H1 (cell line): Measurements from ENCODE around the gene WDR38. TPM values are rescaled to one million over a fixed set of nuclear protein-coding genes. Genes with fewer than 3 reads are reported as not detected.

Experiments
- CTCF ChIA-PET: fragments of 300-600 bp; sonication (Branson Sonifier 250); formaldehyde crosslinking; loops from one replicate; lab custom pipeline; 2021; ENCODE audit not compliant: partially characterized antibody; lab: Charles Lee
- POLR2A ChIA-PET: fragments of 300-600 bp; sonication (Branson Sonifier 250); formaldehyde crosslinking; loops from one replicate; lab custom pipeline; 2021; ENCODE audit warnings: inconsistent platforms; ENCODE audit not compliant: partially characterized antibody; lab: Charles Lee
- DNase-seq, 2 experiments: peaks; one replicate each; pipeline versions ENCODE4 v3.0.0 to v3.0.0-alpha.2; 2010 to 2022; ENCODE audit warnings: low spot score in 2 of 2, low read depth in 1 of 2, mixed read lengths in 1 of 2
- FAIRE-seq: peaks from 2 replicates; lab custom pipeline; 2011; peaks lifted over from hg19 to GRCh38; lab: Jason Lieb, UNC
- H2AFZ ChIP-seq: 2 replicates; pipeline ENCODE4 v1.8.1; 2012; ENCODE audit warnings: low read length, inconsistent platforms
- H2AK5ac ChIP-seq: 2 replicates; pipeline ENCODE4 v1.6.1; 2013; ENCODE audit warnings: low read depth, low read length
- H2BK120ac ChIP-seq: replicated peaks from 2 replicates; pipeline ENCODE3; 2013; ENCODE audit warnings: low read depth, low read length, inconsistent platforms
- H2BK12ac ChIP-seq: 2 replicates; pipeline ENCODE4 v1.6.1; 2013; ENCODE audit warnings: low read depth, low read length
- H2BK15ac ChIP-seq: 2 replicates; pipeline ENCODE4 v1.6.1; 2013; ENCODE audit warnings: low read length
- H2BK20ac ChIP-seq: 2 replicates; pipeline ENCODE4 v1.6.1; 2013; ENCODE audit warnings: low read length
- H2BK5ac ChIP-seq: 2 replicates; pipeline ENCODE4 v1.6.1; 2013; ENCODE audit warnings: low read depth, low read length
- H3K14ac ChIP-seq: 2 replicates; pipeline ENCODE4 v1.6.1; 2013; ENCODE audit warnings: inconsistent platforms; ENCODE audit not compliant: insufficient read length
- H3K18ac ChIP-seq: 2 replicates; pipeline ENCODE4 v1.6.1; 2013; ENCODE audit warnings: low read length; ENCODE audit errors: extremely low read depth
- H3K23ac ChIP-seq: 2 replicates; pipeline ENCODE4 v1.6.1; 2013; ENCODE audit warnings: inconsistent platforms; ENCODE audit not compliant: insufficient read length
- H3K23me2 ChIP-seq: 2 replicates; pipeline ENCODE4 v1.6.1; 2013; ENCODE audit warnings: low read depth, low read length
- H3K27ac ChIP-seq: 2 replicates; pipeline ENCODE4 v1.6.1; 2011; ENCODE audit warnings: low read depth, low read length, inconsistent platforms
- H3K27me3 ChIP-seq, 4 experiments: replicated peaks in 1 of 4; 1 replicate in 1 of 4; 2 replicates in 3 of 4; pipeline versions ENCODE4 v1.6.1 to v1.8.1; 2011 to 2013; ENCODE audit warnings: low read length in 3 of 4, mild to moderate bottlenecking in 3 of 4, inconsistent platforms in 2 of 4, mixed read lengths in 2 of 4, moderate library complexity in 1 of 4; ENCODE audit not compliant: control insufficient read depth in 3 of 4, insufficient read depth in 3 of 4; ENCODE audit errors: extremely low read depth in 1 of 4
- H3K36me3 ChIP-seq, 4 experiments: 2 replicates each; pipeline versions ENCODE4 v1.6.1 to v1.8.1; 2011 to 2013; ENCODE audit warnings: mild to moderate bottlenecking in 4 of 4, low read length in 3 of 4, moderate library complexity in 2 of 4, control low read depth in 1 of 4, inconsistent platforms in 1 of 4; ENCODE audit not compliant: insufficient read depth in 4 of 4, control insufficient read depth in 2 of 4
- H3K4ac ChIP-seq: replicated peaks from 2 replicates; pipeline ENCODE3; 2013; ENCODE audit warnings: low read length, low read depth, mixed read lengths, inconsistent platforms; ENCODE audit not compliant: insufficient read length
- H3K4me1 ChIP-seq, 4 experiments: replicated peaks in 1 of 4; 1 replicate in 1 of 4; 2 replicates in 3 of 4; pipeline versions ENCODE4 v1.6.1 to v1.8.1; 2011 to 2013; ENCODE audit warnings: low read length in 3 of 4, inconsistent platforms in 2 of 4, mixed read lengths in 1 of 4; ENCODE audit not compliant: insufficient read depth in 4 of 4, control insufficient read depth in 3 of 4
- H3K4me2 ChIP-seq, 2 experiments: 2 replicates each; pipeline versions ENCODE4 v1.6.1 to v1.8.1; 2011 to 2013; ENCODE audit warnings: low read depth in 2 of 2, low read length in 2 of 2, control low read depth in 1 of 2, inconsistent platforms in 1 of 2, mild to moderate bottlenecking in 1 of 2; ENCODE audit not compliant: insufficient read depth in 1 of 2
- H3K4me3 ChIP-seq, 4 experiments: fragments of 200-600, 300-600 bp in 1 of 4; sonication (generic), shearing (Covaris generic), sonication (Bioruptor Twin) in 1 of 4; 2 replicates each; pipeline versions ENCODE4 v1.5.1 to v1.8.1; 2011 to 2016; ENCODE audit warnings: low read length in 4 of 4, low read depth in 3 of 4, control low read depth in 2 of 4, inconsistent platforms in 2 of 4, mild to moderate bottlenecking in 2 of 4, mixed read lengths in 1 of 4, moderate library complexity in 1 of 4; ENCODE audit not compliant: insufficient read depth in 2 of 4; ENCODE audit errors: extremely low read depth in 1 of 4
- H3K56ac ChIP-seq: replicated peaks from 2 replicates; pipeline ENCODE3; 2013; ENCODE audit warnings: low read depth, mild to moderate bottlenecking, mixed read lengths, low read length, inconsistent platforms; ENCODE audit not compliant: insufficient read length
- H3K79me1 ChIP-seq: 2 replicates; pipeline ENCODE4 v1.6.1; 2013; ENCODE audit warnings: low read depth, low read length, control low read depth
- H3K79me2 ChIP-seq, 2 experiments: 2 replicates each; pipeline versions ENCODE4 v1.6.1 to v1.8.1; 2012 to 2013; ENCODE audit warnings: low read length in 2 of 2, mild to moderate bottlenecking in 2 of 2, inconsistent platforms in 1 of 2; ENCODE audit not compliant: insufficient read depth in 2 of 2, control insufficient read depth in 1 of 2
- H3K9ac ChIP-seq, 4 experiments: replicated peaks in 1 of 4; 1 replicate in 1 of 4; 2 replicates in 3 of 4; pipeline versions ENCODE4 v1.6.1 to v1.8.1; 2011 to 2013; ENCODE audit warnings: low read depth in 3 of 4, low read length in 3 of 4, control low read depth in 2 of 4, mild to moderate bottlenecking in 2 of 4, moderate library complexity in 2 of 4, inconsistent platforms in 1 of 4; ENCODE audit errors: extremely low read depth in 1 of 4
- H3K9me3 ChIP-seq, 2 experiments: 2 replicates each; pipeline versions ENCODE4 v1.6.1 to v1.8.1; 2012 to 2013; ENCODE audit warnings: mild to moderate bottlenecking in 2 of 2, moderate library complexity in 2 of 2, control low read depth in 1 of 2, inconsistent platforms in 1 of 2, low read depth in 1 of 2, low read length in 1 of 2, mixed read lengths in 1 of 2; ENCODE audit not compliant: insufficient read depth in 2 of 2
- H4K20me1 ChIP-seq, 2 experiments: replicated peaks in 1 of 2; 2 replicates each; pipeline versions ENCODE3 to v1.8.1; 2011 to 2013; ENCODE audit warnings: inconsistent platforms in 2 of 2, low read length in 2 of 2, mild to moderate bottlenecking in 1 of 2; ENCODE audit not compliant: insufficient read depth in 2 of 2, control insufficient read depth in 1 of 2
- H4K5ac ChIP-seq: 2 replicates; pipeline ENCODE4 v1.6.1; 2013; ENCODE audit warnings: low read length, low read depth, mixed read lengths, inconsistent platforms; ENCODE audit not compliant: insufficient read length
- H4K8ac ChIP-seq: 2 replicates; pipeline ENCODE4 v1.8.0; 2013; ENCODE audit warnings: mild to moderate bottlenecking, moderate library complexity, low read length, inconsistent platforms; ENCODE audit not compliant: insufficient read depth; ENCODE audit errors: extremely low read depth
- H4K91ac ChIP-seq: replicated peaks from 2 replicates; pipeline ENCODE3; 2013; ENCODE audit warnings: low read length, mixed read lengths, inconsistent platforms; ENCODE audit not compliant: insufficient read length
- ATF3 ChIP-seq: IDR thresholded peaks from 2 replicates; pipeline ENCODE4 v1.6.1; 2011; ENCODE audit warnings: low read depth, mild to moderate bottlenecking, low read length; ENCODE audit not compliant: insufficient read depth
- CBX5 ChIP-seq: fragments of 300-800, 300-1000 bp; sonication (generic); IDR thresholded peaks from 2 replicates; pipeline ENCODE4 v1.7.1; 2016; ENCODE audit warnings: antibody characterized with exemption, low read length, low read depth
- E2F6 ChIP-seq: IDR thresholded peaks from 2 replicates; pipeline ENCODE4 v1.6.1; 2012; ENCODE audit warnings: inconsistent platforms
- EP300 ChIP-seq, 2 experiments: IDR thresholded peaks; 1 replicate in 1 of 2; 2 replicates in 1 of 2; pipeline ENCODE4 v1.6.1; 2011 to 2012; ENCODE audit warnings: low read depth in 2 of 2, low read length in 2 of 2, mild to moderate bottlenecking in 2 of 2, borderline replicate concordance in 1 of 2, inconsistent platforms in 1 of 2, moderate library complexity in 1 of 2
- EZH2 ChIP-seq: fragments of 200-600 bp; sonication (generic); IDR thresholded peaks from 2 replicates; pipeline ENCODE4 v1.7.1; 2012; ENCODE audit warnings: low read depth, mild to moderate bottlenecking, moderate library complexity, low read length, inconsistent platforms; ENCODE audit not compliant: severe bottlenecking
- GABPA ChIP-seq: IDR thresholded peaks from 2 replicates; pipeline ENCODE4 v1.6.1; 2011; ENCODE audit warnings: mild to moderate bottlenecking, low read length, moderate library complexity, borderline replicate concordance; ENCODE audit not compliant: insufficient read depth
- GTF2F1 ChIP-seq: IDR thresholded peaks from 2 replicates; pipeline ENCODE4 v1.6.1; 2012; ENCODE audit warnings: low read depth, low read length, improper control_type of control experiment, borderline replicate concordance
- KDM5A ChIP-seq: fragments of 200-600 bp; IDR thresholded peaks from 2 replicates; pipeline ENCODE4 v1.7.1; 2012; ENCODE audit warnings: mild to moderate bottlenecking, low read length, inconsistent platforms, mixed read lengths
- MAFK ChIP-seq: IDR thresholded peaks from 2 replicates; pipeline ENCODE4 v1.6.1; 2012; ENCODE audit warnings: low read depth, mild to moderate bottlenecking, improper control_type of control experiment, low read length
- PHF8 ChIP-seq: fragments of 200-600 bp; sonication (generic); conservative IDR thresholded peaks from 2 replicates; pipeline ENCODE4 v1.7.1; 2012; ENCODE audit warnings: low read depth, mild to moderate bottlenecking, inconsistent platforms, low read length, moderate library complexity
- RFX5 ChIP-seq: IDR thresholded peaks from 2 replicates; pipeline ENCODE4 v1.6.1; 2011; ENCODE audit warnings: low read depth, low read length, improper control_type of control experiment, borderline replicate concordance
- TAF1 ChIP-seq: IDR thresholded peaks from 2 replicates; pipeline ENCODE4 v1.6.1; 2011; ENCODE audit warnings: mild to moderate bottlenecking, low read depth, low read length
- WGBS, 2 experiments: shearing (Covaris generic) in 1 of 2; methylation state at CpG; one replicate each; pipeline versions ENCODE4 v1.1.6 to v1.1.7; 2013 to 2015; ENCODE audit warnings: low lambda C conversion rate in 2 of 2, mixed read lengths in 2 of 2, inconsistent platforms in 1 of 2, low coverage in 1 of 2, missing lambda C conversion rate in 1 of 2; ENCODE audit not compliant: insufficient replicate concordance in 2 of 2, insufficient coverage in 1 of 2, insufficient read length in 1 of 2; ENCODE audit errors: extremely low coverage in 1 of 2, missing lambda C conversion rate in 1 of 2; 5-methylcytosine and 5-hydroxymethylcytosine counted together
- polyA plus RNA-seq, 7 experiments: library from polyadenylated mRNA; depleted of rRNA in 3 of 7; stranded (reverse) in 5 of 7; unstranded in 2 of 7; fragments of >200 nt in 5 of 7; fragments of 200-250 nt in 2 of 7; gene quantifications; 1 replicate in 5 of 7; 2 replicates in 1 of 7; 4 replicates in 1 of 7; pipeline versions ENCODE4 v1.2.1 to v1.2.3, GENCODE V29; 2011 to 2013; ENCODE audit warnings: missing spikeins in 2 of 7, mixed read lengths in 2 of 7
- total RNA-seq: library from RNA; stranded (reverse); fragmentation: NEBNext Ultra II Directional; extraction: Animal tissue kit (Norgen Biotek cat#: 25700); gene quantifications from 2 replicates; pipeline ENCODE4 v1.2.1, GENCODE V29; 2021

Gene WDR38
- total and polyA plus RNA-seq, 2 of the 8 experiments (the other 6 are each of a cell fraction or from before 2014, with no cell fraction given), result not detected

GRCh38 chr9:124846969-124847368 lies 6.3 kb upstream of the WDR38 start:
- Histone ChIP-seq H2BK5ac (no peak overlapping the region), H3K14ac (no peak overlapping the region), H3K4me1 (no peaks in the 10 kb centered on the region), H4K8ac (no peak overlapping the region), H4K5ac (no peak overlapping the region), H3K23me2 (no peaks in the 10 kb centered on the region), H3K27me3 (no peaks in the 10 kb centered on the region), H2BK20ac (no peak overlapping the region), H4K91ac (no peak overlapping the region), H3K4ac (no peak overlapping the region), H3K4me3 (no peak overlapping the region), H3K79me1 (no peaks in the 10 kb centered on the region), H2BK12ac (no peak overlapping the region), H3K18ac (no peak overlapping the region), H3K9ac (no peak overlapping the region), H3K79me2 (no peaks in the 10 kb centered on the region), H3K23ac (no peak overlapping the region), H2AFZ (no peak overlapping the region), H3K4me2 (no peak overlapping the region), H2BK120ac (no peak overlapping the region), H3K36me3 (no peaks in the 10 kb centered on the region), H3K27ac (no peak overlapping the region), H3K9me3 (no peaks in the 10 kb centered on the region), H3K56ac (no peak overlapping the region), H2BK15ac (no peak overlapping the region), H2AK5ac (no peak overlapping the region), H4K20me1 (no peaks in the 10 kb centered on the region)
- ChIA-PET CTCF (interaction anchor here (28.4 to 65.2 kb wide), 3 partner anchors 3 to 70 kb away, joined by 1300 to 1529 read pairs (median 1529); partner anchors contain the start of genes ARPC5L, NR6A1, OLFML2A and RPL35), POLR2A (interaction anchor here (0.7 to 2.4 kb wide), 3 partner anchors 9 to 32 kb away, joined by 3 to 11 read pairs (median 6); partner anchors contain the start of genes ARPC5L and RPL35)
- no peak for DNase-seq
- 90% methylated on average over 6 of the region's 6 CpGs; no CpG with 5 or more reads in 1 of the 2 experiments for WGBS, 2 experiments
- FAIRE-seq, result no peak
- TF ChIP-seq EZH2 (no peak), GABPA (no peak), ATF3 (no peak), KDM5A (no peak), EP300 (IDR thresholded peaks at IDR 0.05; ENCODE audit: borderline replicate concordance in 1 of 2, low read depth in 2 of 2, low read length in 2 of 2) (no peak), PHF8 (no peak), MAFK (no peak), CBX5 (no peak), RFX5 (no peak), GTF2F1 (no peak), TAF1 (no peak), E2F6 (no peak)
